GM19455 (cell line): ENCODE measurements around the gene TIGIT.

Experiments used
- ATAC-seq: cut with Tn5 transposase; IDR thresholded peaks from one replicate; pipeline ENCODE4 v1.9.1; 2021; ENCODE audit not compliant: unreplicated experiment

The TIGIT gene

GRCh38 chr3:114350690-114351089 is 56.9 kb downstream of the TIGIT start:
- ATAC-seq: no peak

DNA sequence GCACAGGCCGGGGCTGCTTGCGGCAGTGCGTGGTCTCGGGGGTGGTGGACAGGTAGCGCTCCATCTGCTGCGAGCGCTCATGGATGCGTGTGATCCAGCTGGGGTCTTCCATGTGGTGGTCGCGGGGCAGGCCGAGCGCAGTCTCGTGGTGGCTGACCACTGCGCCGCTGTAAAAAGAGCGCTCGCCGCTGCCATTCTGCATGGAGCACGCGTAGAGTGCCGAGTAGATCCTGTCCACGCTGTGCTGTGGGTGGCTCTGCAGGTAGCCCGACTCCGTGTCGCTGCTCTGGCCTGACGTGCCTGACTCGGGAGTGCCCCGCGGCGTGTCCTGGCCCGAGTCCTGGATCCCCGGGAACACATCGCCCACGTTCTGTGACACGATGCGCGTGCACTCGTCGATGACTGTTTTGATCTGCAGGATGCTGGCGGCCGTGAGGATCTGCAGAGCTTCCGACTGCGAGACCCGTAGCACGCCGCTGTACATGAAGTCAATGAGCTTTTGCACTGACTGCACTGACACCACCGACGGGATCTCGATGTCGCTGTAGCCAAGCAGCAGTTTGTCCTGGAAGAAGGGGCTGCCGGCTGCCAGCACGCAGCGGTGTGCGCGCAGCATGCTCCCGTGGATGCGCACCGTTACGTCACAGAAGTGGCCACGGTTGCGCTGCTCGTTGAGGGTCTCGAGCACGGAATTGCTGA is 57.4 kb downstream of the TIGIT start:
- ATAC-seq: no peak

DNA sequence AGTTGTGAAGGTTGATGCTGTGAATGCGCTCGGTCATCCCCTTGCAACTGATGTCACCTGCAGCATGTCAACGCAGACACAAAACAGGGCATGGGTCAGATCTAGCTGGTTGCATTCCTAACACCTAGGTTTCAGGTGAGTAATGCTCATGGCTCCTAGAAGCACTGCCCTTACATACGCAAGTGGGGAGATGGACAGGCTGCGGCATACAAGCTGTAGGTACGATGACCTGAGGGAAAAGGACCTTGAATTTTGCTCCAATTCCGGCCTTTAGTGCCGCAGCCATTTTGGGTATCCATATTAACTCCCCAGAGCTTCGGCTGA is 58.0 kb downstream of the TIGIT start:
- no peak for ATAC-seq

GRCh38 chr3:114355653-114356052 is 61.8 kb downstream of the TIGIT start:
- ATAC-seq: no peak

GRCh38 chr3:114356066-114356465 is 62.2 kb downstream of the TIGIT start:
- ATAC-seq: no peak

- ATAC-seq: no peak
These were observed 62.7 kb downstream of the TIGIT start for GRCh38 chr3:114356525-114356924.
